Activated CD4-positive, alpha-beta memory T cell treated with anti-CD3 and anti-CD28 coated beads for 36 hours (primary cell): Measurements from ENCODE around the gene ANKRD28. TPM values are rescaled to one million over a fixed set of nuclear protein-coding genes. Genes with fewer than 3 reads are reported as not detected.
"Not testable (repeated sequence)": the region's sequence is repeated elsewhere in the genome, so short reads cannot be mapped to it uniquely, and the experiment has no call there.

Experiments
- CTCF ChIA-PET: fragments of 350-600 bp; sonication (Branson Sonifier 250); formaldehyde crosslinking; loops from one replicate; lab custom pipeline; 2021; ENCODE audit warnings: antibody characterized with exemption, inconsistent platforms; lab: Charles Lee
- POLR2A ChIA-PET: fragments of 350-600 bp; sonication (Branson Sonifier 250); formaldehyde crosslinking; loops from one replicate; lab custom pipeline; 2021; ENCODE audit warnings: antibody characterized with exemption; lab: Charles Lee
- DNase-seq: peaks from one replicate; pipeline ENCODE4 v3.0.0-alpha.2; 2020
- H3K27ac Mint-ChIP-seq: one replicate; pipeline ENCODE4 v1.8.0; 2021; ENCODE audit warnings: mixed read lengths
- H3K27me3 Mint-ChIP-seq: one replicate; pipeline ENCODE4 v1.8.0; 2021; ENCODE audit warnings: mixed read lengths
- H3K36me3 Mint-ChIP-seq: one replicate; pipeline ENCODE4 v1.8.0; 2021; ENCODE audit warnings: mixed read lengths
- H3K4me1 Mint-ChIP-seq: one replicate; pipeline ENCODE4 v1.8.0; 2021; ENCODE audit warnings: low read depth, mixed read lengths
- H3K4me3 Mint-ChIP-seq: one replicate; pipeline ENCODE4 v1.8.0; 2021; ENCODE audit warnings: mild to moderate bottlenecking, mixed read lengths
- H3K9me3 Mint-ChIP-seq: one replicate; pipeline ENCODE4 v1.8.0; 2021; ENCODE audit warnings: mixed read lengths
- intact Hi-C: fragments of 100-400 bp; cut with micrococcal nuclease; formaldehyde crosslinking; loops from one replicate; pipeline ENCODE4 v1.15.1; 2023
- microRNA-seq: library from miRNA; unstranded; fragments of <30 nt; microRNA quantifications from one replicate; pipeline ENCODE4 v1.2.0, GENCODE V29; 2022; ENCODE audit warnings: borderline number of aligned reads, borderline microRNAs expressed, borderline replicate concordance
- total RNA-seq, 2 experiments: library from RNA; stranded (reverse); gene quantifications; one replicate each; pipeline ENCODE4 v1.2.3, GENCODE V29; 2021

ANKRD28 gene
- total RNA-seq, 2 experiments from 2014 or later: 31.4 to 34.8 TPM

- POLR2A ChIA-PET: no interaction called here
- Mint-ChIP-seq H3K4me1 (peaks cover 49% of the 10 kb centered on the region), H3K27me3 (no peaks in the 10 kb centered on the region), H3K4me3 (no peak overlapping the region), H3K36me3 (no peaks in the 10 kb centered on the region), H3K27ac (no peak overlapping the region), H3K9me3 (no peaks in the 10 kb centered on the region)
- CTCF ChIA-PET: interaction anchor here (0.7 to 3.4 kb wide), 12 partner anchors 17 to 396 kb away, joined by 3 to 30 read pairs (median 4); no protein-coding TSS in a partner anchor
- intact Hi-C loops: loop anchor here (1.0 to 2.0 kb wide), 9 partner anchors 16 to 617 kb away; partner anchors contain the start of genes BTD and HACL1
- DNase-seq: no peak
Measured at GRCh38 chr3:15630646-15631350, 167.0 kb downstream of the ANKRD28 start.

- H3K27me3 Mint-ChIP-seq: no peaks in the 10 kb centered on the region
- DNase-seq: peak; percentile 71
- H3K4me3 Mint-ChIP-seq: peak overlapping the region; percentile 22
- H3K36me3 Mint-ChIP-seq: no peaks in the 10 kb centered on the region
- H3K4me1 Mint-ChIP-seq: peaks cover 50% of the 10 kb centered on the region
- H3K27ac Mint-ChIP-seq: peak overlapping the region; percentile 73
- H3K9me3 Mint-ChIP-seq: no peaks in the 10 kb centered on the region
- intact Hi-C loops: loop anchor here (1.0 to 2.0 kb wide), 9 partner anchors 17 to 617 kb away; partner anchors contain the start of genes BTD and HACL1
- POLR2A ChIA-PET: no interaction called here
- CTCF ChIA-PET: interaction anchor here (0.7 to 3.4 kb wide), 13 partner anchors 20 to 549 kb away, joined by 3 to 30 read pairs (median 3); partner anchors contain the start of genes BTD and HACL1
Measured at GRCh38 chr3:15629860-15630597, 167.8 kb downstream of the ANKRD28 start.

- Mint-ChIP-seq H3K36me3 (no peaks in the 10 kb centered on the region), H3K4me1 (peaks cover 54% of the 10 kb centered on the region), H3K27ac (no peak overlapping the region), H3K27me3 (no peaks in the 10 kb centered on the region), H3K9me3 (no peaks in the 10 kb centered on the region), H3K4me3 (no peak overlapping the region)
- POLR2A ChIA-PET: no interaction called here
- CTCF ChIA-PET: interaction anchor here (2.9 to 3.4 kb wide), 2 partner anchors 182 to 184 kb away, joined by 10 to 30 read pairs; no protein-coding TSS in a partner anchor
- no peak for DNase-seq
- intact Hi-C loops: no loop called here
Measured at GRCh38 chr3:15628967-15629366, 168.8 kb downstream of the ANKRD28 start.

- Mint-ChIP-seq H3K9me3 (peaks cover 28% of the 10 kb centered on the region), H3K4me1 (peaks cover 37% of the 10 kb centered on the region), H3K27me3 (no peaks in the 10 kb centered on the region), H3K36me3 (peaks cover 29% of the 10 kb centered on the region), H3K27ac (peak overlapping the region; percentile 81), H3K4me3 (peak overlapping the region; percentile 50)
- ChIA-PET POLR2A (interaction anchor here (1.2 kb wide), 1 partner anchor 13 kb away, joined by 5 read pairs; no protein-coding TSS in a partner anchor), CTCF (interaction anchor here (0.7 kb wide), 1 partner anchor 323 kb away, joined by 3 read pairs; no protein-coding TSS in a partner anchor)
- intact Hi-C loops: no loop called here
- DNase-seq: no peak
Measured at GRCh38 chr3:15623535-15624440, 174.0 kb downstream of the ANKRD28 start.

GRCh38 chr3:15619659-15620464, 177.9 kb downstream of the ANKRD28 start:
- peaks cover 28% of the 10 kb centered on the region for H3K9me3 Mint-ChIP-seq
- POLR2A ChIA-PET, H3K4me3 Mint-ChIP-seq, intact Hi-C loops, H3K27me3 Mint-ChIP-seq, CTCF ChIA-PET, DNase-seq, H3K27ac Mint-ChIP-seq: not testable (repeated sequence)
- peaks cover 29% of the 10 kb centered on the region for H3K36me3 Mint-ChIP-seq
- peaks cover 28% of the 10 kb centered on the region for H3K4me1 Mint-ChIP-seq

Small RNAs within 50 kb of the gene (microRNA-seq; reads per million reads assigned to microRNA genes)
- not detected for gene MIR3134

Other genes with a start within 250 kb of the ANKRD28 start
- gene HACL1, start 196.4 kb downstream of the ANKRD28 start, total RNA-seq: 10 to 100 TPM; 29.9 to 30.0 TPM
- 1 to 10 TPM; 8.6 to 8.7 TPM for gene BTD, start 196.2 kb downstream of the ANKRD28 start, total RNA-seq